Activated naive CD4-positive, alpha-beta T cell treated with anti-CD3 and anti-CD28 coated beads, Interleukin-2, amount 10 ng/mL, durations not matched to agents 7 days and 5 days (primary cell): ENCODE results near the gene SLC9A7.
"Not testable (repeated sequence)": the region's sequence is repeated elsewhere in the genome, so short reads cannot be mapped to it uniquely, and the experiment has no call there.

Source experiments
- CTCF ChIA-PET: fragments of 350-600 bp; sonication (Branson Sonifier 250); formaldehyde crosslinking; loops from one replicate; lab custom pipeline; 2021; ENCODE audit warnings: antibody characterized with exemption; lab: Charles Lee
- DNase-seq: peaks from one replicate; pipeline ENCODE4 v3.0.0-alpha.2; 2020
- H3K27ac Mint-ChIP-seq: one replicate; pipeline ENCODE4 v1.8.0; 2021; ENCODE audit warnings: mild to moderate bottlenecking, moderate library complexity, mixed read lengths
- H3K27me3 Mint-ChIP-seq: one replicate; pipeline ENCODE4 v1.8.0; 2021; ENCODE audit warnings: mild to moderate bottlenecking, mixed read lengths
- H3K36me3 Mint-ChIP-seq: one replicate; pipeline ENCODE4 v1.8.0; 2021; ENCODE audit warnings: mixed read lengths
- H3K4me1 Mint-ChIP-seq: one replicate; pipeline ENCODE4 v1.8.0; 2021; ENCODE audit warnings: mixed read lengths
- H3K4me3 Mint-ChIP-seq: one replicate; pipeline ENCODE4 v1.8.0; 2021; ENCODE audit warnings: mild to moderate bottlenecking, moderate library complexity, mixed read lengths
- H3K9me3 Mint-ChIP-seq: one replicate; pipeline ENCODE4 v1.8.0; 2021; ENCODE audit warnings: mixed read lengths

The SLC9A7 gene

DNA sequence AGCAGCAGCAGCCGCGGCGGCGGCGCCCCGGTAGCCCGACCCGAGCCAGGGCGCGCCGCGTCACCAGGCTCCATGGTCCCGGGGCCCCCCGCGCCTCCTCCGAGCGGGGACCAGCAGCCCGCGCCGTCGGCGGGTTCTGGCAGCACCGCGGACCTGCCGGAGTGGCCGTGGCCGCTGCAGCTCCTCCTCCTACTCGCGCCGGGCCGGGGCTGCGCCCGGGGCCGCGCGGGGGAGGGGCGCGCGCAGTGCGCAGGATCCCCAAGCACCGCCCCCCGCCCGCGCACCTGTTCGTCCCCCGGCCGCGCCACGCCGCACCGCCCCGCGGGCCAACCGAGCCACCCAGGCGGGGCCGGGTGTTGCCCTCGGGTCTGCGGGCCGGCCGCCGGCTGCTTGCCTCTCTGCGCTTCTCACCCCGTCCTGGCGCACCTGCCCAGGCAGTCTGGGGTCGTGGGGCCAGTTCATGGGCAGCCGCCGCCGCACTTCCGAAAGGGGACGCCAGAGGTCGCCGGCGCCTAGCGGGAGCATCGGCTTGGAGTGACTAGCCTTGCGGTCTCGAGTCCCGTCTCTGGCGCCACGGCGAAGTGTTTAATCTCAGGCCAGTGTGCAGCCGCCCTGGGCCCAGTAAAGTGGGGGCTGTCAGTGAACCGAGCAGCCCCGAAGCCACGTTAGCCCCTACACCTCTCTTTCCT is at the start of gene SLC9A7:
Gene SLC9A7 (minus strand): TSS at position 163 of the 689 bp plus-strand sequence. CDS start 89 bp downstream, at position 74.
- H3K27ac Mint-ChIP-seq = peak within 1 kb of the TSS; percentile 80
- H3K36me3 Mint-ChIP-seq = no peaks in the 10 kb centered on the region
- H3K9me3 Mint-ChIP-seq = no peaks in the 10 kb centered on the region
- DNase-seq = peak; percentile 82
- H3K4me1 Mint-ChIP-seq = peaks cover 25% of the 10 kb centered on the region
- H3K27me3 Mint-ChIP-seq = peaks cover 15% of the 10 kb centered on the region
- H3K4me3 Mint-ChIP-seq = peak within 1 kb of the TSS; percentile 90
- CTCF ChIA-PET = interaction anchor here (0.9 to 2.6 kb wide), 5 partner anchors 33 to 73 kb away, joined by 3 to 31 read pairs (median 7); no protein-coding TSS in a partner anchor

DNA sequence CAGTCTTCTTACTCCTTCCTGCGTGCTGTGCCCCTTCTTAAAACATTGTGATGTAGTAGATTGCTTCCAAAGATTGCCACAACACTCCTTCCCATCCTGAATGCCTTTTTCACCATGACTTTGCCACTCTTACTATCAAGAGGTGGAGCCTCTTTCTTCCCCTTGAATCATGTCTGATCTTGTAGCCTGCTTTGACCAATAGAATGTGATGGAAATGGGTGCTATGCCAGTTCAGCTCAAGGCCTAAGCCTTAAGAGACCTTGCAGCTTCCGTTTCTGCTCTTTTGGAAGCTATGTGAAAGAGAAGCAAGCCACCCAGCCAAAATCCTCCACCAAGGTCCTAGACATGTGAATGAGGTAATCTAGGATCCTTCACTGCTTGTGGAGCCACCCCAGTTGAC is 46.4 kb upstream of the SLC9A7 start:
- Mint-ChIP-seq H3K9me3 (no peaks in the 10 kb centered on the region), H3K4me1 (no peaks in the 10 kb centered on the region), H3K27me3 (peaks cover 13% of the 10 kb centered on the region), H3K27ac (no peak overlapping the region), H3K36me3 (no peaks in the 10 kb centered on the region), H3K4me3 (no peak overlapping the region)
- CTCF ChIA-PET = no interaction called here
- DNase-seq = no peak

DNA sequence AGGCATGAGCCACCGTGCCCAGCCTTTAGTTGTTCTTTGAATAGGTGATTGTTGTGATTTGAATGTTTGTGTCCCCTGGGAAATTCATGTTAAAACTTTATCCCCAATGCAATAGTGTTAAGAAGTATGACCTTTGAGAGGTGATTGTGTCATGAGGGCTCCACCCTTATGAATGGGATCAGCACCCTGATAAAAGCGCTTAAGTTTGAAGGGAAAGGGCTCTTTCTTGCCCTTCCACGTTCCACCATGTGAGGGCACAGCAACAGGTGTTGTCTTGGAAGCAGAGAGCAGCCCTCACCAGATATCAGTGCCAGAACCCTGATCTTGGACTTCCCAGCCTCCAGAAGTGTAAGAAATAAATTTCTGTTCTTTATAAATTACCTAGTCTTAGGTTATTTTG is 44.2 kb upstream of the SLC9A7 start:
- Mint-ChIP-seq H3K27ac (no peak overlapping the region), H3K9me3 (no peaks in the 10 kb centered on the region), H3K4me1 (no peaks in the 10 kb centered on the region), H3K27me3 (peaks cover 9% of the 10 kb centered on the region), H3K36me3 (no peaks in the 10 kb centered on the region), H3K4me3 (no peak overlapping the region)
- no peak for DNase-seq
- CTCF ChIA-PET = no interaction called here

DNA sequence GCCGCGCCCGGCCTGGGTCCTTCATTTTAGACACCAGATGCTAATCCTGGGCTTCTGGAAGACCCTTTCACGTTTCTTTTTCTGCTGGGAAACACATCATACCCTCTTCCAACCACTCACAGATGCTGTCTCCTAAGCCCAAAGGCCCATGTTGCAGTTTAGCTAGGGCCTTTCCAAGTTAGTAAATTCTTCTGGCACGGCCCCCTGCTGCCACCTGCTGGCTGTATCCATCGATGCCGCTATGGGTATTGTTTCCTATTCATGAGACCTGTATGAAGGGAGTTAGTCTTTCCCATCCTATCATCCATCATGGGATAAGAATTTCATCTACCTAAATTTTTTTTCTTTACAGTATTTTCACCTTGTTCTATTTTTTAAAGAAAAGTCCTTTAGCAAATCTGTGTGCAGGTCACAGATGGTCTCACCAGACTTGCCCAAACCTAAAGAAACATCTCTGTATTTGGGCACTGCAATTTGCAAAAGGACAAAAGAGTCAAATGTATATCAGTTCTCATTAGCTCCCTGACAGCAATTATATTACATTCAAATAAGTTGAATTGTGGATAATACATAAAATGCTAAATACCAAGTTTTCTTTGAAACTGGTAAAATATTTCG is 37.8 kb upstream of the SLC9A7 start:
- no peak overlapping the region for H3K27ac Mint-ChIP-seq
- H3K9me3 Mint-ChIP-seq = no peaks in the 10 kb centered on the region
- peak; percentile 80 for DNase-seq
- H3K27me3 Mint-ChIP-seq = peaks cover 4% of the 10 kb centered on the region
- no peaks in the 10 kb centered on the region for H3K36me3 Mint-ChIP-seq
- CTCF ChIA-PET = interaction anchor here (1.0 to 3.5 kb wide), 7 partner anchors 14 to 241 kb away, joined by 3 to 31 read pairs (median 4); partner anchors contain the start of gene SLC9A7
- no peak overlapping the region for H3K4me3 Mint-ChIP-seq
- H3K4me1 Mint-ChIP-seq = peaks cover 21% of the 10 kb centered on the region

DNA sequence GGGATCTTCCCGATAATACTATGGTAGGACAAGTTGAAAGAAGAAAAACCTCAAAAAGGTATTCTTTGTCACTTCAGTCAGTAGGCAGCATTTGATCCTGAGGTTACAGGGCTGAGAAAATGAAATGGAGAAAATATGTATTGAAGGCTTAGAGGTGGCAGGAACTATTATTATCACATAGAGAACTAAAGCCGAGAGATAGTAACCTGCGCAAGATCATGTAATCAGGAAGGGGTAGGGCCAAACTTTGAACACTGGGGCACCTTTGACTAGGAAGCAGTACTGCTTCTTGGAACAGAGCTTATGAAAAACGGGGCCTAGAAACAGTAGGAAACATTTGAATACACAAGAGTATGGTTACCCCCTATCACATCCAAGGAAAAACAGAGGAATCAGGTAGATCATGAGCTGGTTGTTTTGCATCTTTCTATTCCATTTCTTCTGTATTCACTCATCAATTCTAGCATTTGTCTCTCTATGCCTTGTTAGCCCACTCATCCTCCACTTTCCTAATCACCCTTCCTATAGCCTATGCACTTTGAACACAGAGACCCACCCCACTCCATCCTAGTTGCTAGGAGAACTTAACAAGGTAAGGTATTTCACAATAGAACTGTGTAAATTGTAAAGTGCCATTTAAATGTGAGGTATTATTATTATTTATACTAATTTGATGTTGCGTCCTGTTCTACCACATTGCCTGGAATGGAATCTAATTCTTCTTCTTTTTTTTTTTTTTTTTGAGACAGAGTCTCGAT is 34.6 kb upstream of the SLC9A7 start:
- H3K27ac Mint-ChIP-seq = no peak overlapping the region
- no peak for DNase-seq

DNA sequence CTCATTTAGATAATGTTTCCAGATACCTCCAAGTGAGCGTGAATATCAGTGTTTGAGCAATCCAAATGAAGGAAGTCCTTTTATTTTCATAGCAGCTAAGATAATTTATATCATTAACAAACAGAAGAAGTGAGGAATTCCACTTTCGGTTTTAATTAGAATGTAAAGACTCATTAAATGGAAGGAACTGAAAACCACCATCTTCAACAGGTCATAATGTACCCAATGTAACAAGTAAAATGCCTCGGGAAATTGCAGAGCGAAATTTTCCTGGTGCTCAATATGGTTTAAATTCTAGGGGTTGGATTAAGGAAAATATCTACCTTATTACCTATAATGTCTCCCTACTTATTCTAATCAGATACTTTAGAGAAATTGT is 33.9 kb upstream of the SLC9A7 start:
- H3K9me3 Mint-ChIP-seq = no peaks in the 10 kb centered on the region
- no peaks in the 10 kb centered on the region for H3K36me3 Mint-ChIP-seq
- peak overlapping the region; percentile 75 for H3K27ac Mint-ChIP-seq
- CTCF ChIA-PET = interaction anchor here (0.6 to 0.8 kb wide), 2 partner anchors 10 to 33 kb away, joined by 3 read pairs; no protein-coding TSS in a partner anchor
- no peak for DNase-seq
- H3K27me3 Mint-ChIP-seq = no peaks in the 10 kb centered on the region
- no peak overlapping the region for H3K4me3 Mint-ChIP-seq
- peaks cover 21% of the 10 kb centered on the region for H3K4me1 Mint-ChIP-seq

More for the DNA sequence above, 34.6 kb upstream of the SLC9A7 start:
- Mint-ChIP-seq H3K27me3 (no peaks in the 10 kb centered on the region), H3K9me3 (no peaks in the 10 kb centered on the region), H3K4me3 (no peak overlapping the region), H3K4me1 (peaks cover 21% of the 10 kb centered on the region), H3K36me3 (no peaks in the 10 kb centered on the region)
- CTCF ChIA-PET = no interaction called here

DNA sequence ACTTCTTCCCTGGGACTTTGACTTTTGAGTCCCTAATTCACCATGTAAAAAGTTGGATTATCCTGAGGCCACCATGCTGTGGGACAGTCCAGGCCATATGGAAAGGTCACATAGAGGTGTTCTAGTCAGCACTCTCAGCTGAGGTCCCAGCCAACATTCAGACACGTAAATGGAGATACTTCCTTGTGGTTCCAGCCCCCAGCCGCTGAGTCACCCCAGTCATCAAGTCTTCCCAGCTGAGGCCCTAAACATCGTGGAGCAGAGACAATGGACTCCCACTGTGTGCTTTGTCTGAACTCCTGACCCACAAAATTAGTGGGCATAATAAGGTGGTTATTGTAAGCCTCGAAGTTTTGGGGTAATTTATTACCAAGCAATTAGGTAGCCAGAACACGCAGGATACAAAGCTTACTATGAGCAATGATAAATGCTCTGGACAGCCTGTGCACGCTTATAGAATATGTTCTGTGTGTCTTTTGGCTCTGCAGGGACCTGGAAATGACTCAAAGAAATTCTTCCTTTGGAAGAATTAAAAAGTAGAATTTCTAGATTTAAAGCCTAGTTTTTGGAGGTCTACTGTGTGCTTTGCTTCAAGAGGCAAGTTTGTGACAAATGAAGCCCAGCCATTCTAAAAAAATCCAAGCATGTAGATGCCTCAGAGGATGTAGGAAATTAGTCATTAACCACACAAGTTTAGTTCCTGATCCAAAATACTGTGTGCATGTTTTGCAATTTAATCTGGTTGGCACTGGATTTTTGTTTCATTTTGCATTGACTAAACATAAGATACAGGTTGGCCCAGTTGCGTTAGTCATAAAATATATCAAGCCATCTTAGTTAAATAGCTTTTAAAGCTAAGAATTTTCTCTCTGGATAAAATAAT is 33.2 kb upstream of the SLC9A7 start:
- CTCF ChIA-PET = interaction anchor here (0.6 to 0.8 kb wide), 2 partner anchors 10 to 32 kb away, joined by 3 read pairs; no protein-coding TSS in a partner anchor
- H3K27me3 Mint-ChIP-seq = no peaks in the 10 kb centered on the region

DNA sequence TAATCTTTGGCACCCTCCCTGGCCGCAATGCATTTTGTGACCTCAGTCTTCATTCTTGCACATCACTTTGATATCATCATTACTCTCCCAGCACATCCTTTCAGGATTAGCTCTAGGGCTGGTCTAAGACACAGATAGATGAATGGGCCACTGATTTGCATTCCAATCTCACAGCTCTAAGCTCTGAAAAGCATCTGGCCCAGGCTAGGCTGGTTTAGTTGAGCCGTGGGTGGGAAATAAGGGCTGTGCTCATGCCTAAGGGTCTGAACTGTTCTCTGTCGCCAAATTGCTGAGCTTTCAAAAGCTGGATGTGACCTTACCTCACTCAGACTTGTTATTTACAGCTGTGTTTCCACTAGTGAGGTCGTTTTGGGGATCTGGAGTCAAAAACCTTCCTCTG is 30.0 kb upstream of the SLC9A7 start:
- Mint-ChIP-seq H3K27ac (no peak overlapping the region), H3K9me3 (no peaks in the 10 kb centered on the region), H3K36me3 (no peaks in the 10 kb centered on the region), H3K27me3 (no peaks in the 10 kb centered on the region), H3K4me1 (peaks cover 21% of the 10 kb centered on the region), H3K4me3 (no peak overlapping the region)
- DNase-seq = no peak
- CTCF ChIA-PET = interaction anchor here (0.6 kb wide), 1 partner anchor 8 kb away, joined by 3 read pairs; no protein-coding TSS in a partner anchor

More for the DNA sequence above, 33.2 kb upstream of the SLC9A7 start:
- H3K27ac Mint-ChIP-seq = peak overlapping the region; percentile 75
- DNase-seq = no peak
- peaks cover 21% of the 10 kb centered on the region for H3K4me1 Mint-ChIP-seq
- no peak overlapping the region for H3K4me3 Mint-ChIP-seq
- no peaks in the 10 kb centered on the region for H3K36me3 Mint-ChIP-seq
- no peaks in the 10 kb centered on the region for H3K9me3 Mint-ChIP-seq

DNA sequence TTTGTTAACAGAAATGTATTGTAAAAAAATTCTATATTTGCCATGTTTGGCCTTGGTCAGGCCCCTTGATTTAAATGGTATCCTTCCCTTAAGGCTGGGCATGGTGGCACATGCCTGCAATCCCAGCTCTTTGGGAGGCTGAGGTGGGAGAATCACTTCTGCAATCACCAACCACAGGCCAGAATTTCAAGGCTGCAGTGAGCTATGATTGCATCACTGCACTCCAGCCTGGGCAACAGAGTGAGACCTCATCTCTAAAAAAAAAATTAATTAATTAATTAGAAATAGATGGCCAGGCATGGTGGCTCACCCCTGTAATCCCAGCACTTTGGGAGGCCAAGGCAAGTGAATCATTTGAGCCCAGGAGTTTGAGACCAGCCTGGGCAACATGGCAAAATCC is 25.5 kb upstream of the SLC9A7 start:
- H3K9me3 Mint-ChIP-seq, H3K27ac Mint-ChIP-seq, H3K36me3 Mint-ChIP-seq, H3K4me3 Mint-ChIP-seq, DNase-seq, H3K27me3 Mint-ChIP-seq, CTCF ChIA-PET, H3K4me1 Mint-ChIP-seq: not testable (repeated sequence)

DNA sequence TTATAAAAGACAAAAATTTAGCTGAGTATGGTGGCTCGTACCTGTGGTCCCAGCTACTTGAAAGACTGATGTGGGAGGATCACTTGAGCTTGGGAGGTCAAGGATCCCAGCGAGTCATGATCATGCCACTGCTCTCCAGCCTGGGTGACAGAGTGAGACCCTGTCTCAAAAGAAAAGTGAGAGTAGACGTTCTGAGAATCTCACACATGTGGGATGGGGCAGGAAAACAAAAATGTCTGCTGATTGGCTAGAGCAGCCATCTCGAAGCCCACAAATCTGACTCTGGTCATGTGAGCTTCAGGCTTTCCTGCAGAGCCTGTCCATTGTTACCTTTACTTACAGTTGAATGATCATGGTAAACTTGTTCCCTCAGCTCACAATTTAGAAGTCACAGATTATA is 23.1 kb upstream of the SLC9A7 start:
- Mint-ChIP-seq H3K9me3 (no peaks in the 10 kb centered on the region), H3K27me3 (peaks cover 4% of the 10 kb centered on the region), H3K4me3 (no peak overlapping the region), H3K27ac (no peak overlapping the region), H3K36me3 (no peaks in the 10 kb centered on the region), H3K4me1 (peaks cover 4% of the 10 kb centered on the region)
- no peak for DNase-seq
- CTCF ChIA-PET = interaction anchor here (0.9 kb wide), 1 partner anchor 15 kb away, joined by 3 read pairs; no protein-coding TSS in a partner anchor

DNA sequence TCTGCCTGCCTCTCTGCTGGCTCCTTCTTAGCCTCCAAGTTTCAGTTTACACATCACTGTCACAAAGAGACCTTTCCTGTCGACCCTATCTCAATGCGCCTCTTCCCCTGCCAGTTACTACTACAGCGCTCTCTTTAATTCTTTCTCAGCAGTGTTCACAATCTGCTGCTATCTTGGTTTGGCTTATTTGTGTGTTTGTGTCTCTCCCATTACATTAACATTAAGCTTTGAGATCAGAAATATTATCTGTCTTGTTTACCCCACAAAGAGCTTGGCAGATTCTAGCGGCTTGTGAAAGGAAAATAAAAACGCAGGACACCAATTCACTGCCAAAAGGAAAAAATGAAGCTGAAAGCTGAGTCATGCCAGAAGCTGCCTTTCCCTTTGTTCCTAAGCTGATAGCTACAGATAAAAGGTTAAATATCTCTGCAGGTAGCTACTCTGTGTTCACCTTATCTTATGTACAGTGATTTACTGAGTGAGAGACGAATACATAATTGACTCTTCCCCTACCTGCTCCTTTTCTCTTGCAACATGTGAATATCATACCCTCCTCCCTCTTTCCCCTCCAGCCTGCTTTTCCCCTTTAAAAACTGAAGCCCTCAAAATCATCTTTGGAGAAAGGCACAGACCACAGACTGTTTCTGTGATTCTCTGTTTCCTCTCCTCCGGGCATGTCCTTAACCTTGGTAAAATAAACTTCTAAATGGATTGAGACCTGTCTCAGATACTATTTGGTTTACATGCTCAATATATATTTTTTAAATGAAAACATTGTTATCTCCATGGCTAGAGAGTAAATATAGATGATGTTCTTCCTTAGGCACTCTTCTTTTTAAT is 19.3 kb upstream of the SLC9A7 start:
- DNase-seq = no peak
- no peaks in the 10 kb centered on the region for H3K9me3 Mint-ChIP-seq
- H3K4me1 Mint-ChIP-seq = peaks cover 4% of the 10 kb centered on the region
- no peak overlapping the region for H3K27ac Mint-ChIP-seq
- H3K27me3 Mint-ChIP-seq = peaks cover 4% of the 10 kb centered on the region
- H3K36me3 Mint-ChIP-seq = no peaks in the 10 kb centered on the region
- H3K4me3 Mint-ChIP-seq = no peak overlapping the region
- CTCF ChIA-PET = no interaction called here

DNA sequence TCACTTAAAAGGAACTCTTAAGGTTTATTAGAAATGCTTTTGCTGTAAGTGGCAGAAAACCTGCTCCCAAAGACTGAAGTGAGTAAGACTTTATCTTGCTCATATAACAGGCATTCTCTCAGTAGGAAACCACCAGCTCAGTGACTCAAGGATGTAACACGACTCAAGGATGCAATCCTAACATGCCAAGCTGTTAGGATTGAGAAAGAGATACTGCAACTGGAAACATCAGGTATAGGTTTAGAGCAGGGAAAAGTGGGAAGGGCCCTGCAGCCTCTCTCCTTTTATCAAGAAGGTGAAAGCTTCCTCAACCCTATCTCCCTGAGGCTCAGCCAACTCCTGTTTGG is 11.9 kb upstream of the SLC9A7 start:
- Mint-ChIP-seq H3K4me3 (no peak overlapping the region), H3K27me3 (no peaks in the 10 kb centered on the region), H3K27ac (no peak overlapping the region), H3K9me3 (no peaks in the 10 kb centered on the region), H3K36me3 (no peaks in the 10 kb centered on the region), H3K4me1 (no peaks in the 10 kb centered on the region)
- CTCF ChIA-PET = no interaction called here
- no peak for DNase-seq
